KOPT-K1 (cell line): ENCODE data around the gene BAZ1B.
"Not testable (repeated sequence)": the region's sequence is repeated elsewhere in the genome, so short reads cannot be mapped to it uniquely, and the experiment has no call there.

ENCODE experiments used
- H3K27ac ChIP-seq: fragments of 200-600 bp; sonication (generic); 2 replicates; pipeline ENCODE4 v1.5.1; 2016; ENCODE audit warnings: antibody characterized with exemption, mild to moderate bottlenecking, low read depth, low read length; ENCODE audit not compliant: poor library complexity, severe bottlenecking
- H3K36me3 ChIP-seq: fragments of 200-600 bp; sonication (generic); 2 replicates; pipeline ENCODE4 v1.5.1; 2017; ENCODE audit warnings: antibody characterized with exemption, mild to moderate bottlenecking, low read length, moderate library complexity; ENCODE audit not compliant: insufficient read depth
- H3K9me3 ChIP-seq: fragments of 200-600 bp; sonication (generic); 2 replicates; pipeline ENCODE4 v1.5.1; 2017; ENCODE audit warnings: antibody characterized with exemption, low read length, mild to moderate bottlenecking; ENCODE audit not compliant: insufficient read depth, poor library complexity, severe bottlenecking

Gene BAZ1B

DNA sequence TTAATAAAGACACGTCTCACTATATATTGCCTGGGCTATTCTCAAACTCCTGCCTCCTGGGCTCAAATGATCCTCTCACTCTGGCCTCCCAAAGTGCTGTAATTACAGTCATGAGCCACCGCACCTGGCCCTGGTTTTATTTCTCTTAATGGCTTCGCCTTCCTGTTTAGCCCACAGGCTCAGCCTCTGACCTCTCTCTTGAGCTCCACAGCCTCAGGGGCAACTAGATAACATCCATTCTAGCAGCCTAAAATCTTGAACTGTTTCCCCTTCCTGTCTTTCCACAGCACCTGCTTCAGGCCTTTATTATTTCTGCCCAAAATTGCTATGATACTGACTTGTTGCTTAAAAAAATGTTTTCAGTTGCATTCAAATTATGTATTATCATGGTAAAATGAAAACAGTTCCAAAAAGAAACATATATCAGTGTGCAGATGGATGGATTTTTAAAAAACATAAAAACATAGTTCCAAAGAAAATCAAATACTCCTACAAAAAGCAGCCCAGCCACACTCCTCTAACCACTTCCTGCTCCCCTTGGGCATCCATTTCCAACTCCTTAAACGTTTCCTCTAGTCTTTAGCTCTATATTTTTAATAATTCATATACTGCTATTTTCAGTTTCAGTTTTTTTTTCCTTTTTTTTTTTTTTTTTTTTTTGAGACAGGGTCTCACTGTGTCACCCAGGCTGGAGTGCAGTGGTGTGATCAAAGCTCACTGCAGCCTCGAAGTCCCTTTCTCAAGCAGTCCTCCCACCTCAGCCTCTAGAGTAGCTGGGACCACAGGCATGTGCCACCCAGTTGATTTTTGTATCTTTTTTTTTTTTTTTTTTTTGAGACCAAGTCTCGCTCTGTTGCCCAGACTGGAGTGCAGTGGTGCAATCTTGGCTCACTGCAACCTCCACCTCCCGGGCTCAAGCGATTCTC lies 5.1 kb upstream of the BAZ1B start:
- H3K27ac ChIP-seq = peak overlapping the region; percentile 86
- peaks cover 9% of the 10 kb centered on the region; the same call in 1 of the 2 replicates for H3K36me3 ChIP-seq
- H3K9me3 ChIP-seq = no peaks in the 10 kb centered on the region

GRCh38 chr7:73526158-73526494 lies 4.0 kb upstream of the BAZ1B start:
- not testable (repeated sequence) for H3K36me3 ChIP-seq, H3K9me3 ChIP-seq
- H3K27ac ChIP-seq = peak overlapping the region; percentile 86

- peak overlapping the region; percentile 87 for H3K27ac ChIP-seq
- peaks cover 38% of the 10 kb centered on the region for H3K36me3 ChIP-seq
- no peaks in the 10 kb centered on the region for H3K9me3 ChIP-seq
Measured at GRCh38 chr7:73521636-73522104, 423 bp downstream of the BAZ1B start.

- Histone ChIP-seq H3K27ac (peak overlapping the region; percentile 87), H3K36me3 (peaks cover 45% of the 10 kb centered on the region), H3K9me3 (no peaks in the 10 kb centered on the region)
Measured at GRCh38 chr7:73520673-73521635, 1.1 kb downstream of the BAZ1B start.

GRCh38 chr7:73519867-73520672 lies 2.0 kb downstream of the BAZ1B start:
- Histone ChIP-seq H3K9me3 (no peaks in the 10 kb centered on the region), H3K27ac (peak overlapping the region; percentile 87), H3K36me3 (peaks cover 54% of the 10 kb centered on the region)

GRCh38 chr7:73518470-73518869 lies 3.6 kb downstream of the BAZ1B start:
- no peak overlapping the region for H3K27ac ChIP-seq
- no peaks in the 10 kb centered on the region for H3K9me3 ChIP-seq
- peaks cover 70% of the 10 kb centered on the region for H3K36me3 ChIP-seq

- H3K9me3 ChIP-seq = no peaks in the 10 kb centered on the region
- peaks cover 81% of the 10 kb centered on the region for H3K36me3 ChIP-seq
- H3K27ac ChIP-seq = no peak overlapping the region
Measured at GRCh38 chr7:73517241-73517995, 4.7 kb downstream of the BAZ1B start.

DNA sequence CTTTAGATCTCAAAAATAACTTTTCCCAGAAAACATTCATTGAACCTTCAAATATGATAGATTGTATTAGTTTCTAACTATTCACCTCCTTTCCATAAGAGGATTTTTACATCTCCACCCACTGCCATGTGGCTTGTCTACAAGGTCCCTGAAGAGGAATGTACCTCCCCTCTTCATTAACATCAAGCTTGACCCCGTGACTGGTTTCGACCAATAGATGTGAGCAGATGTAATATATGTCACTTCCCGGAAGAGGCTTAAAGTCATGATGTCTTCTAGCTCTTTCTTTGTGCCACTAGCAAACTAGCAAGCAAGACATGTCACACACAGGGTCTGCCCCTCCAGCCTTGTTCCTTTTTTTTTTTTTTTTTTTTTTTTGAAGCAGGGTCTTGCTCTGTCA lies 6.9 kb downstream of the BAZ1B start:
- Histone ChIP-seq H3K36me3 (peaks cover 99% of the 10 kb centered on the region), H3K27ac (no peak overlapping the region), H3K9me3 (no peaks in the 10 kb centered on the region)

GRCh38 chr7:73512018-73512780 lies 9.9 kb downstream of the BAZ1B start:
- no peak overlapping the region for H3K27ac ChIP-seq
- H3K36me3 ChIP-seq = peaks cover 100% of the 10 kb centered on the region
- no peaks in the 10 kb centered on the region for H3K9me3 ChIP-seq

DNA sequence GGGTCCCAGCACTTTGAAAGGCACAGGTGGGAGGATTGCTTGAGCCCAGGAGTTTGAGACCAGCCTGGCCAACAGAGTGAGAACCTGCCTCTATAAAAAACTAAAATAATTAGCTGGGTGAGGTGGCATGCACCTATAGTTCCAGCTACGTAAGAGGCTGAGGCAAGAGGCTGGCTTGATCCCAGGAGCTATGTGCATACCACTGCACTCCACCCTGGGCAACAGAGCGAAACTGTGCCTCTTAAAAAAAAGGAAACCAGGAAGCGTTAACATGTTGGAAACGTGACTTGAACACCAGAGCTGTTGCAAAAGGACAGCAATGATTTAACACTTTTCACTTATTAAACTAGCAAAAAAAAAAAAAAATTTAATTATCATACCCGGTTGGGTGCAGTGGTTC lies 12.6 kb downstream of the BAZ1B start:
- Histone ChIP-seq H3K27ac (no peak overlapping the region), H3K36me3 (peaks cover 100% of the 10 kb centered on the region), H3K9me3 (no peaks in the 10 kb centered on the region)

DNA sequence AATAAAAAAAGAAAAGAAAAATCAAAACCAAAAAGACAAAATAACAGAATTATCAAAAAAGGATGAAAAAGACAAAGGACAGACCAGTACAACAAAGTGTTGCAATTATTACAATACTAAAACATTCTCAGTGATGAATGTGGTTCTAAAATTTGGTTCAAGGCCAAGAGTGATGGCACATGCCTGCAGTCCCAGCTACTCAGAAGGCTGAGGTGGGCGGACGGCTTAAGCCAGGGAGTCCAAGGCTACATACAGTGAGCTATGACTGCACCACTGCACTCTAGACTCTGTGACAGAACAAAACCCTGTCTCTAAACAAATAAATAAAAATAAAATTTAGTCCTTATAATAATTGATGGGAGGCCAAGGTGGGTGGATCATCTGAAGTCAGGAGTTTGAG lies 14.5 kb downstream of the BAZ1B start:
- Histone ChIP-seq H3K27ac (no peak overlapping the region), H3K36me3 (peaks cover 100% of the 10 kb centered on the region), H3K9me3 (no peaks in the 10 kb centered on the region)

DNA sequence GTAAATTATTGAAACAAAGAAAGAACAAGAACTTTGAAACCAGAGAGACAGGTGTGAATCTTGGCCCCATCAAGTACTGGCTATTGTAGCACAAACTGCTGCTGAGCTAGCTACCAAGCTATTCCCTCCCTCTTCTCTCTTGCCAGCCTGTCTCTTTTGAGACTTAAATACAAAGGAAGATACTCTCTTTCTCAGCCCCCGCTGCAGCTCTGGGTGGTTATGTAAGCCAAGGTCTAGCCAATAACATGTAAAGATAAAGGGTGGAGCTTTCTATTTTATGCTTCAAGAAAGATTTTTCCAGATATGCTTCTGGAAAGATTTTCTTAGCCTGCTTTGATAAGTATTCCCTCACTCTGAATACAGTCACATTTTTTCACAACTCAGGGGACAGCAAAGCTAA lies 17.2 kb downstream of the BAZ1B start:
- peaks cover 100% of the 10 kb centered on the region for H3K36me3 ChIP-seq
- H3K9me3 ChIP-seq = no peaks in the 10 kb centered on the region
- H3K27ac ChIP-seq = no peak overlapping the region

- H3K9me3 ChIP-seq = no peaks in the 10 kb centered on the region
- no peak overlapping the region for H3K27ac ChIP-seq
- peaks cover 100% of the 10 kb centered on the region for H3K36me3 ChIP-seq
Measured at GRCh38 chr7:73504017-73504416, 18.1 kb downstream of the BAZ1B start.
